ENCODE results near the gene TMEM235.

Gene TMEM235

DNA sequence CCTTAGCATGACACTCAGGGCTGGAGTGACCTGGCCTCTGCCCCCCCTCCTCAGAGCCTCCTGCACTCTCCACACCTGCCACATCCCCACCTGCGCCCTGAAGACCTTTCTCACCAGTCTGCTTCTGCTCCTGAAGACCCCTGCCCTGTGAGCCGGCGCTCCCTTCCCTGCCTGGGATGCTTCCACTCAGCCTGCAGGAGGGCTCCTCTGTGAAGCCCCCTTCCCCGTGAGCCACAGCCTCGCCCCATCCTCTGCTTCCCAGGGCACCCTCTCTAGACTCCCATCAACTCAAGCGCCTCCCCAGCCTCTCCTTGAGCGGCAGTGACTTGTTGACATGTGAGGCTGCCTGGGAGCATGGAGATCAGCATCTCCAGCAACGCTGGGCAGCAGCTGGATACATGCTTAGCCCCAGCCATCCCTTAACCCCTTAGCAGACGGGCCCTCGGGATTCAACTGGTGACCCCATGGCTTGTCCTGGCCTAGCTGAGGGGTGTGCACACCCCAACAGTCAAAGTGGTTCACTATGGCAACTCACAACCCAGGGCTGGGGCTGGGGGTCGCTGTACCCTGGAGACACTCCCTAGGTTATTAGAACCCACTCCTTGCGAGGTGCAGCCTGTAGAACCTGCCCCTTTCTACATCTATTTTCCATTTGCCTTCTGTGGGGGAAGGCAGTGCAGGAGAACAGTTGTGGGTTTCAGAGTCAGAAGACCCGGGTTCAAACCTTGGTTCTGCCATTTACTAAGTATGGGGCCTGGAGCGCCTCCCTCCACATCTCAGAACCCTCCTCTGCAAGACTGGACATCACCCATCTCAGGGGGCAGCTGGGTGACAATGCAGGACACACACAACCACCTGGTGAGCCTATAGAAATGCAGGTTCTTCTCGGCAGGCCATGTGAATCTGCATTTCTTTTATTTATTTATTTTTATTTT is 21.5 kb downstream of the TMEM235 start:
- in situ Hi-C loops (cut with MboI; ENCODE audit: low sequenced_read_pairs), result loop anchor here (25.0 kb wide), 1 partner anchor 716 kb away; no protein-coding TSS in a partner anchor

- in situ Hi-C loops (cut with MboI; ENCODE audit: low sequenced_read_pairs), result loop anchor here (25.0 kb wide), 1 partner anchor 716 kb away; no protein-coding TSS in a partner anchor
Observed at GRCh38 chr17:78253636-78253945, 22.2 kb downstream of the TMEM235 start.

- in situ Hi-C loops (cut with MboI; ENCODE audit: low sequenced_read_pairs), result loop anchor here (25.0 kb wide), 1 partner anchor 717 kb away; no protein-coding TSS in a partner anchor
Observed at GRCh38 chr17:78253946-78254672, 22.7 kb downstream of the TMEM235 start.

DNA sequence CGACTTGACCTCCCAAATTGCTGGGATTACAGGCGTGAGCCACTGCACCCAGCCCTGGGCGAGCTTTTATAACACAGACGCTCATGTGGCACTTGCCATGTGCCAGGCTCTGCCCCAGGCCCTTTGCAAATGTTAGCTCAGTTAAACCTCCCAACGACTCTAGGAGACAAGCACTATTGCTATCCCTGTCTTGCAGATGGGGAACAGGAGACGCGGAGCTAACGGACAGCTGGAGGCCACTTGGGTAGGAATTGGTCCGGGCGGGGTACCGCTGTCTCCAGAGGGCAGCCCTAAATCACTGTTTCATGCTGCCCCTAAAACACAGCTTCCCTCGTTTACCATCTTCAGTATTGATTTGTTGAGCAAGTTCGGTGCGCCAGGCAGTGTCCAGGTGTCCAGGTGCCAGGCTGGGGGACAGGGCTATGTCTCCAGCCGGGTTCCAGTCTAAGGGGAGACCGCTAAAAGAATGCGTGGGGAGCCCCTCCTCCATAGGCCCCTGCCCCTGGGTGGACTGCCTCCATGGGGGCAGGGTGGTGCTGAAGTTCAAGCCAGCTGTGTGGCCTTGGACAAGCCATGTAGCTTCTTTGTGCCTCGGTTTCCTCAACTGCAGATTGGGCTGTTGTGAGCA is 23.7 kb downstream of the TMEM235 start:
- in situ Hi-C loops (cut with MboI; ENCODE audit: low sequenced_read_pairs), result loop anchor here (25.0 kb wide), 1 partner anchor 718 kb away; no protein-coding TSS in a partner anchor

DNA sequence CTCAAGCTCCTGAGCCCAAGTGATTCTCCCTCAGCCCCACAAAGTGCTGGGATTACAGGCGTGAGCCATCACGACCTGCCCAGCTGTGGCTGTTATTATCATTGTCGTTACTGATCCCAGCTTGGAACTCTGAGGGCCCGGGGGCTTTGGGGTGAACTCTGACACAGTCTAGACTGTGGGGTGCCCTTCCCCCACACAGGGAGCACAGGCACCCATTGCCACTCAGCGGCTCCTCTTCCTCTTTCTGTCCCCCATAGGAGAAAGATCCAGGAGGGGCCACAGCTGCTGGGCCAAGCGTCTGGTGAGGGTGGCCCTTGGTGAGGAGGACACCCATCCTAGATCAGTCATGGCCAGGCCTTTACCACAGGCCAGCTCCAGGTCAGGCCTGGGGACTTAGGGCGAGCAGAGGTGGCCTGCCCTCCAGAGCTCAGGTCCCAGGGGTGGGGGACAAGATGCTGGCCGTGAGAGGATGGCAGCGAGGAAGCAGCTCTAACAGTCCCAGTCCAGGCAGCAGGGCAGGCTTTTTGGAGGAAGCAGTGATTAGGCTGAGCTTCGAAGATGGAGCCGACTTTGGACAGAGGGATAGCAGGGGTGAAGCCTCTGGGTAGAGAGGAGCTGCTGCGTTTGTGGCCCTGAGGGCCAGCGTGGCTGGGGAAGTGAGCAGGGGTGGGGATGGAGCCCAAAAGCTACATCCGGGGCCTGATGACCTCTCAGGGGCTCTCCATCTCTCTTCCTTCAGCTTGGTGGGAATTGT is 24.7 kb downstream of the TMEM235 start:
- in situ Hi-C loops (cut with MboI; ENCODE audit: low sequenced_read_pairs), result loop anchor here (25.0 kb wide), 1 partner anchor 719 kb away; no protein-coding TSS in a partner anchor

GRCh38 chr17:78256707-78257591 is 25.5 kb downstream of the TMEM235 start:
- in situ Hi-C loops (cut with MboI; ENCODE audit: low sequenced_read_pairs), result loop anchor here (25.0 kb wide), 1 partner anchor 720 kb away; no protein-coding TSS in a partner anchor

GRCh38 chr17:78257810-78258322 is 26.4 kb downstream of the TMEM235 start:
- in situ Hi-C loops (cut with MboI; ENCODE audit: low sequenced_read_pairs), result loop anchor here (25.0 kb wide), 1 partner anchor 721 kb away; no protein-coding TSS in a partner anchor

- in situ Hi-C loops (cut with MboI; ENCODE audit: low sequenced_read_pairs), result loop anchor here (25.0 kb wide), 1 partner anchor 721 kb away; no protein-coding TSS in a partner anchor
Observed at GRCh38 chr17:78258323-78259191, 27.1 kb downstream of the TMEM235 start.

- in situ Hi-C loops (cut with MboI; ENCODE audit: low sequenced_read_pairs), result loop anchor here (25.0 kb wide), 1 partner anchor 722 kb away; no protein-coding TSS in a partner anchor
Observed at GRCh38 chr17:78259192-78259554, 27.7 kb downstream of the TMEM235 start.

DNA sequence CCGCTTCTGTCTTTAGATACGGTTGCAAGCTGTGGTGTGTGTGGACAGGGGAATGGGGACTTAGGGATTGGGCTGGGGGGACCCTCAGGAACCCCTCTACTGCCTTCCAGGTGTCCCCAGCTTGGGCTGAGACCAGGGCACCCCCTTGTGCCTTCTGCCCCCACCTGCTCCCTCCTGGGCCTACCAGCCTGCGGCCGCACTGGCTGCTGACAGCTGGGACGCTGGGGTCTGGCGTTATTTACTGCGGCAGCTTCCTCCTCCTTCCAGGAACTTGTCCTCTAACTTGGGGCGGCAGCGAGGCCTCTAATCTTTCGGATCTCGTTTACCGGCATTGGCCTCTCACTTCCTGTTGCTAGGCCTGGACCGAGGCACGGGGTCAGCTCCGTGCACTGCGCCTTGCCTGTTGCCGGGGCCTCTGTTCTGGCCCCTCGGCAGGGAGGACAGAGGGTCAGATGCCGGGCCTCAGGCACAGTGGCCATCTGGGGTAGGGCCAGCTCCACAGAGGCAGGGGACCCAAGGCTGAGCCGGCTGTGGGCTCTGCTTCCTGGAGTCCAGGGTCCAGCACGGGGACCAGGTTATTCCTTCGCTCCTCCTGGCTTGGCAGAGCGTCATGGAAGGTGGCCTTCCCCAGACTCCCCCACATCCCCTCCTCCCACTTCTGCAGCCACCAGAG is 31.8 kb downstream of the TMEM235 start:
- in situ Hi-C loops (cut with MboI; ENCODE audit: low sequenced_read_pairs), result loop anchor here (10.0 to 25.0 kb wide), 2 partner anchors 172 to 726 kb away; no protein-coding TSS in a partner anchor

DNA sequence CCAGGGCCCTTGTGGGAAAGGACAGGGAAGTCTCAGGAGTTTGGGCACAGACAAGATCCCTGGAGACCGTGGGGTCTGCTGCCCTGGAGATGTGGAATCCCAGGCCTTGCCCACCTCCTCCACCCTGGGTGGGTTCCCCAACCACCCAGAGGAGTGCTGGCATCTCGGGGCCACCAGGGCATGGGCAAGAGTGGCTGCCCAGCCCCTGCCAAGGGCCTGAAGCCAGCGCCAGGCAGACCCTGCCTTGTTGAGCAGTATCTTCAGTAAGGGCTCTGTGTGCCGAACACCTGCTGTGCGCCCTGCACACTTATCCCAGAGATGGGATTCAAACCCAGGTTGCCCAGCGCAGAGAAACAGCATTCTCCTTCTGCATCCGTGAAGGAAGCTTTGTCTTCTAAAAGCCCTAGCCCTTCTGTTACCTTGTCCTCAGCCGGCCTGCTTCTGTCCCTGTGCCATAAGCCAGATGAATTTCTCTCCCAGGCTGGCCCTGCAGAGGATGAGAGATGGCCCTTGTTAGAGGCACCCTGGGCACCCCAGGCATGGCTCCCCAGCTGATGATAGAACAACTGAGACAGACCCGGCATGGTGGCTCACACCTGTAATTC is 32.4 kb downstream of the TMEM235 start:
- in situ Hi-C loops (cut with MboI; ENCODE audit: low sequenced_read_pairs), result loop anchor here (10.0 to 25.0 kb wide), 2 partner anchors 171 to 727 kb away; no protein-coding TSS in a partner anchor

DNA sequence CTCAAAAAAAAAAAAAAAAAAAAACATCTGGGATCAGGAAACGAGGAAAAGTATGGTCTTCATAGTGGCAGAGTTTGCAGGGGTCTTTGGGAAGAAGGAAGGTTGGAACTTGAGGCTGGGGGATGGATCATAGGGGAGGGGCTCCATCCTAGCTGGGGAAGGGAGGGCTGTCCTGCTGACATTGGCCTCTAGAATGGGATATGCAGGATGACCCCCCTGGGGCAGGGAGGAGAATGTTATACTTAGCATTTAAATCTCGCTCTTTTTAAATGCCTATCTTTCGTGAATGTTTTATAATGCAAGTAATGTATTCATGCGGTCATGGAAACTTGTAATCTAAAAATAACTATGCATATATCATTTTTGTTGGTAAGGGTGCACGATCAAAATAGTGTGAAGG is 33.2 kb downstream of the TMEM235 start:
- in situ Hi-C loops (cut with MboI; ENCODE audit: low sequenced_read_pairs), result loop anchor here (10.0 to 25.0 kb wide), 2 partner anchors 170 to 727 kb away; no protein-coding TSS in a partner anchor

DNA sequence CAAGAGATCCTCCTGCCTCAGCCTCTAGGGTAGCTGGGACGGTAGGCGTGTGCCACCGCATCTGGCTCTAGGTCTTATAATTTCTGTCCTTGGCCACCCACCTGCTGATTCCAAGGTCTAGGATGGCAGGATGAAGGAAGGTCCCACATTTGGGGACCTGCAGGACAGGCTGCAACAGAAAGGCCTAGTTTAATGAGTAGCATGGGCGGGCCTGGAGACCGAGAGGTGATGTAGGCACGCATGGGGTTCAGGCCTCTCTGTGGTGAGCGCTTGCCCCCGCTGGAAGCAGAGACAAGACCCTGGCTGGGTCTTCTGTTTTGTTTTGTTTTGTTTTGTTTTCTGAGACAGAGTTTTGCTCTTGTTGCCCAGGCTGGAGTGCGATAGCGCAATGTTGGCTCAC is 33.7 kb downstream of the TMEM235 start:
- in situ Hi-C loops (cut with MboI; ENCODE audit: low sequenced_read_pairs), result loop anchor here (10.0 to 25.0 kb wide), 2 partner anchors 170 to 728 kb away; no protein-coding TSS in a partner anchor

- in situ Hi-C loops (cut with MboI; ENCODE audit: low sequenced_read_pairs), result loop anchor here (10.0 to 25.0 kb wide), 2 partner anchors 169 to 729 kb away; no protein-coding TSS in a partner anchor
Observed at GRCh38 chr17:78266231-78266631, 34.8 kb downstream of the TMEM235 start.

GRCh38 chr17:78266771-78267170 is 35.3 kb downstream of the TMEM235 start:
- in situ Hi-C loops (cut with MboI; ENCODE audit: low sequenced_read_pairs), result loop anchor here (10.0 to 25.0 kb wide), 2 partner anchors 168 to 729 kb away; no protein-coding TSS in a partner anchor

DNA sequence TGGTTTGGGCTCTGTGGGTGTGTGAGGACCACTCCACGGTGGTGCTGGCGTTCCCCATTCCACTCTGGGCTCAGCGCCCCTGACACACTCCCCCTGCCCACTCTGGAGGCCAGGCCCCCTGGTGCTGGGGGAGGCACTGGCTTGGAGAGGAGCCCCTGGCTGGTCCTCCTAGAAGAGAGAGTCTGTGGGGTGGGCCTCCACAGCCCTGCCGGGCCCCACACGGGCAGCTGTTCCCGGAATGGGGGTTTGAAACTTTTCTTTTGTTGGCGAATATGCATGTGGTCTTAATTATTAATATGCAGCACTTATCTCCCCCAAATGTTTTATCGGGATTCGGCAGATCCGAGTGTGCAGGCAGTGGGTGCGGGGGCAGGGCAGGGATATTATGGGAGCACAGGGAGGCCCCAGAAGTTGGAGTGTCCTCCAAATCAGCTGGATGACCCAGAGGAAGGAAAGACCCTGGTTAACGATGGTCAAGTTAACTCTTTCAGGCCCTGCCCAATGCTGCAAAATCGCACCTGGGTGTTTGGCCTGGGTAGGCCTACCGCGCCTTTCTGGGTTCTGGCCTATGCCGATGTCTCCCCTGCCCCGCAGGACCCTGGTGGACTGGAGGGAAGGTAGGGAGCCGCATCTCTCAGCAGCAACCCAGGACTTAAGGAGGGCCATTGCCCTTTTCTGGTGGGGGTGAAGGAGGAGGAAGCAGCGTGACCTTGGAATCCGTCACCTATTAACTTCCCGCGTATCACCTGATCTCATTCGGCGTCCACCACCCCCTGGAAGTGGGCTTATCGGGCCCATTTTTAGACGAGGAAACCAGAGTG is 36.0 kb downstream of the TMEM235 start:
- in situ Hi-C loops (cut with MboI; ENCODE audit: low sequenced_read_pairs), result loop anchor here (10.0 to 25.0 kb wide), 2 partner anchors 167 to 730 kb away; no protein-coding TSS in a partner anchor
